Measurements from ENCODE around the gene GDF7. TPM values are rescaled to one million over a fixed set of nuclear protein-coding genes. Genes with fewer than 3 reads are reported as not detected.

GDF7 gene
- polyA plus RNA-seq, 1 of the 3 experiments (the other 2 are of a cell fraction), result 0.02 TPM

- ChIA-PET CTCF (interaction anchor here (0.6 to 4.8 kb wide), 7 partner anchors 12 to 180 kb away, joined by 3 to 33 read pairs (median 5); partner anchors contain the start of genes HS1BP3 and RHOB), POLR2A (interaction anchor here (2.7 kb wide), 1 partner anchor 176 kb away, joined by 16 read pairs; the partner anchor contains the start of gene RHOB)
- no peaks in the 10 kb centered on the region for H3K79me2 ChIP-seq (ENCODE audit: insufficient read depth)
- 93% methylated on average over 4 of the region's 7 CpGs for WGBS (ENCODE audit: low lambda C conversion rate)
- no peak for DNase-seq
- no peaks in the 10 kb centered on the region for H4K20me1 ChIP-seq (ENCODE audit: insufficient read depth)
- no peak overlapping the region for H3K9ac ChIP-seq
- H3K4me1 ChIP-seq (ENCODE audit: control insufficient read depth in 1 of 2, insufficient read depth in 2 of 2, low read depth in 1 of 2, low read length in 1 of 2), result peaks cover 0 to 32% of the 10 kb centered on the region in 2 experiments; a peak in 1 of 4 replicates
- no peaks in the 10 kb centered on the region for H3K9me2 ChIP-seq
- no peak overlapping the region for H2AFZ ChIP-seq (ENCODE audit: low read depth)
- no peak overlapping the region for H3K4me3 ChIP-seq (ENCODE audit: low read depth in 2 of 2, low read length in 1 of 2)
- H3F3A ChIP-seq (replicated peaks; ENCODE audit: insufficient read depth), result no peaks in the 10 kb centered on the region
- no peaks in the 10 kb centered on the region for H3K27me3 ChIP-seq (ENCODE audit: insufficient read depth)
- H3K36me3 ChIP-seq (replicated peaks in 1 of 2; ENCODE audit: control insufficient read depth in 1 of 2, insufficient read depth in 2 of 2, low read length in 1 of 2), result peaks cover 0 to 35% of the 10 kb centered on the region in 2 experiments
- H3K4me2 ChIP-seq, result no peak overlapping the region
- no peak overlapping the region for H3K27ac ChIP-seq (ENCODE audit: low read depth in 2 of 2, low read length in 1 of 2)
- no peaks in the 10 kb centered on the region for H3K9me3 ChIP-seq
- TF ChIP-seq ELF1 (IDR thresholded peaks at IDR 0.05) (no peak), RCOR1 (IDR thresholded peaks at IDR 0.05; ENCODE audit: low read length) (no peak), POLR2AphosphoS5 (IDR thresholded peaks at IDR 0.05; ENCODE audit: low read depth, low read length) (no peak), MEF2A (IDR thresholded peaks at IDR 0.05; ENCODE audit: borderline replicate concordance, low read depth) (no peak), TAF1 (IDR thresholded peaks at IDR 0.05; ENCODE audit: borderline replicate concordance, low read depth, low read length) (no peak), GATA2 (CRISPR knock-in tag; IDR thresholded peaks at IDR 0.05) (no peak), REST (IDR thresholded peaks at IDR 0.05; ENCODE audit: low read depth, low read length) (no peak), EZH2phosphoT487 (IDR thresholded peaks at IDR 0.05; ENCODE audit: borderline replicate concordance, low read depth) (no peak), CTCF (IDR thresholded peaks at IDR 0.05) (no peak), SIN3A (IDR thresholded peaks at IDR 0.05; ENCODE audit: borderline replicate concordance, low read depth, low read length) (no peak), NFIC (IDR thresholded peaks at IDR 0.05; ENCODE audit: borderline replicate concordance) (no peak), IRF3 (IDR thresholded peaks at IDR 0.05; ENCODE audit: low read depth, low read length) (no peak), MAX (IDR thresholded peaks at IDR 0.05; ENCODE audit: low read depth) (no peak), USF1 (IDR thresholded peaks at IDR 0.05; ENCODE audit: borderline replicate concordance, low read depth) (no peak), USF2 (IDR thresholded peaks at IDR 0.05; ENCODE audit: borderline replicate concordance, low read depth, low read length) (no peak), EP300 (IDR thresholded peaks at IDR 0.05; ENCODE audit: borderline replicate concordance in 1 of 2, low read depth in 1 of 2, low read length in 1 of 2) (no peak), CHD2 (IDR thresholded peaks at IDR 0.05; ENCODE audit: low read length, partially characterized antibody) (no peak), RFX5 (IDR thresholded peaks at IDR 0.05; ENCODE audit: low read length) (no peak), FOXM1 (IDR thresholded peaks at IDR 0.05; ENCODE audit: low read depth) (no peak)
Observed at GRCh38 chr2:20623741-20624155, 43.2 kb upstream of the GDF7 start.
